BLaER1 treated with 17β-estradiol and CSF1 and Interleukin-3, amounts not matched to agents 10 nM and 100 nM (cell line): Measurements from ENCODE around the gene HIC1.
A peak's percentile ranks its signal among the peaks of the same experiment; 100 is the strongest.

ENCODE experiments used
- H3K27ac ChIP-seq, 11 experiments: shearing (Covaris generic); formaldehyde crosslinking; 2 replicates each; pipeline ENCODE4 v1.8.1; 2022
- H3K27me3 ChIP-seq, 11 experiments: shearing (Covaris generic); formaldehyde crosslinking; 2 replicates each; pipeline ENCODE4 v1.8.1; 2022
- H3K36me3 ChIP-seq, 11 experiments: shearing (Covaris generic); formaldehyde crosslinking; 2 replicates each; pipeline ENCODE4 v1.8.1; 2022
- H3K4me1 ChIP-seq, 10 experiments: shearing (Covaris generic); formaldehyde crosslinking; 2 replicates each; pipeline ENCODE4 v1.8.1; 2022
- H3K4me2 ChIP-seq, 11 experiments: shearing (Covaris generic); formaldehyde crosslinking; 2 replicates each; pipeline ENCODE4 v1.8.1; 2022
- H3K4me3 ChIP-seq, 10 experiments: shearing (Covaris generic); formaldehyde crosslinking; 2 replicates each; pipeline ENCODE4 v1.8.1; 2022
- H3K9ac ChIP-seq, 11 experiments: shearing (Covaris generic); formaldehyde crosslinking; 2 replicates each; pipeline ENCODE4 v1.8.1; 2022
- H3K9me3 ChIP-seq, 11 experiments: shearing (Covaris generic); formaldehyde crosslinking; replicated peaks in 1 of 11; 2 replicates each; pipeline ENCODE4 v1.8.1; 2022
- H4K20me1 ChIP-seq, 11 experiments: shearing (Covaris generic); formaldehyde crosslinking; 2 replicates each; pipeline ENCODE4 v1.8.1; 2022
- Cebpa-rat ChIP-seq, 11 experiments: shearing (Covaris generic); IDR thresholded peaks; 2 replicates each; pipeline ENCODE4 v1.8.1; 2022

HIC1 gene

DNA sequence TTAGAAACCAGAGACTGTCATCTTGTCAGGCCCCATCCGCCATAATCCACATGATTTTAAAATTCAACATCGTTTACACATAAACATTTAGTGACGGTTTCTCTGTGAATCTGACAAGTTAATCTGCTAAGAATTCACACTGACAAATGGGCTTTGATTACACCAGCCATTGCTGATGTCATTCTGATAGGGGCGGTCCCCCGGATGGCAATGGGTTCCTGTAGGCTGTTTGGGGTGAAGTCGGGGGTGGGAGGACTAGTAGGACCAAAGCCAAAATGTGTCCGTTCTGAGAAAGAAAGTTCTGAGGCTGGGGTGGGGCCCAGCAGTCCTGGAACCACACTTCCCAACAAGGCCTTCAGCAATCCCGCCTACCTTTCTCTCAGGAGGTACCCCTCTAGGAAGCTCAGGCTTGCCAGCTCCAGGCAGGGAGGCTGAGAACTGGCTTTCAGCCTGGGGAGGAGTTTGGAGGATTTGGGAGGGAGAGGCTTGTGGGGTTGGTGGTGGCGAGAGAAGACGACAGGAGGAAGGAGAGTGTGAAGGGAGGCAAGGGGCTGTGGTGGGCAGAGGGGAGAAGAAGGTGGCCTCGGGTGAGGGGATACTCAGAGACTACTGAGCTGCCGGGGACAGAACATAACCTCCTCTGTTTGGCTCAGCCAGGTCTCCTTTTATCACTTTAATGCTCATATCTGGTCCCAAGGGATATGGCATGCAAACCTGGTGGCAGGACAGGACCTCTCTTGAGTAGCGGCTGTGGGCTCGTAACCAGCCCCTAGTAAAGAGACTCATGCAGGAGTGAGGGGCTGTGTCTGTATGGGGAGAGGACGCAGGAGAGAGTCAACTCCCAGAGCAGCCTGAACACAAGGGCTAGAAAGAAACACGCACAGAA lies 8.6 kb downstream of the HIC1 start:
- peaks cover 0 to 33% (median 22%) of the 10 kb centered on the region in 11 experiments; a peak in 19 of 22 replicates for H3K27me3 ChIP-seq
- H3K9ac ChIP-seq, result peak overlapping the region in 9 of 11 experiments; percentile 1 to 76 (median 60); a peak in 12 of 22 replicates
- peak overlapping the region; percentile 74 to 100 (median 94) for H3K4me2 ChIP-seq
- H3K9me3 ChIP-seq, result no peaks in the 10 kb centered on the region
- H3K4me3 ChIP-seq, result peak overlapping the region in 3 of 10 experiments; percentile 1 to 42 (median 19); a peak in 3 of 20 replicates
- peak overlapping the region in 8 of 11 experiments; percentile 59 to 83 (median 74); a peak in 15 of 22 replicates for H3K27ac ChIP-seq
- H4K20me1 ChIP-seq, result peaks cover 0 to 59% (median 11%) of the 10 kb centered on the region in 11 experiments; a peak in 13 of 22 replicates
- peaks cover 12 to 55% (median 36%) of the 10 kb centered on the region in 11 experiments; a peak in 19 of 22 replicates for H3K36me3 ChIP-seq
- H3K4me1 ChIP-seq, result peaks cover 79 to 100% (median 98%) of the 10 kb centered on the region in 10 experiments
- TF ChIP-seq Cebpa-rat (IDR thresholded peaks at IDR 0.05), result no peak

DNA sequence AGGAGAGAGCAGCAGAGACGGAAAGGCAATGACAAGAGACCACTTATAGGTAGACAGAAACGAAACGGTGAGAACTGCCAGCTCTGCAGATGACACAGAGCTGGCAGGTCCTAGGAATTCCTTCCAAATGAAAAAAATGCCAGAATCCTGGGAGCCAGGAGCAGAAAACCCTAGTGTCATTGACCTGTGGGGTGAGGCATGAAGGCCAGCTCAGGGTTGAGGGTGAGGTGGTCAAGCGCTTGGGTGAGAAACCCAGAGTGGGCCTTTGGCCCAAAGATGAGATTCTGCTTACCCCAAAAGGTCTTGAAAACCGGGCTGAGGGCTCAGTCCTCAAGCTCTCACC lies 9.2 kb downstream of the HIC1 start:
- Histone ChIP-seq H3K9me3 (no peaks in the 10 kb centered on the region), H3K27me3 (peaks cover 0 to 27% (median 16%) of the 10 kb centered on the region in 11 experiments; a peak in 15 of 22 replicates), H3K4me2 (peak overlapping the region; percentile 74 to 100 (median 94)), H3K27ac (peak overlapping the region in 9 of 11 experiments; percentile 27 to 83 (median 71); a peak in 17 of 22 replicates), H3K9ac (peak overlapping the region in 9 of 11 experiments; percentile 1 to 76 (median 60); a peak in 13 of 22 replicates), H3K4me1 (peaks cover 84 to 100% (median 99%) of the 10 kb centered on the region in 10 experiments), H3K4me3 (peak overlapping the region in 4 of 10 experiments; percentile 1 to 42 (median 12); a peak in 4 of 20 replicates), H3K36me3 (peaks cover 12 to 58% (median 36%) of the 10 kb centered on the region in 11 experiments; a peak in 19 of 22 replicates), H4K20me1 (peaks cover 0 to 63% (median 11%) of the 10 kb centered on the region in 11 experiments; a peak in 8 of 22 replicates)
- TF ChIP-seq Cebpa-rat (IDR thresholded peaks at IDR 0.05), result no peak

DNA sequence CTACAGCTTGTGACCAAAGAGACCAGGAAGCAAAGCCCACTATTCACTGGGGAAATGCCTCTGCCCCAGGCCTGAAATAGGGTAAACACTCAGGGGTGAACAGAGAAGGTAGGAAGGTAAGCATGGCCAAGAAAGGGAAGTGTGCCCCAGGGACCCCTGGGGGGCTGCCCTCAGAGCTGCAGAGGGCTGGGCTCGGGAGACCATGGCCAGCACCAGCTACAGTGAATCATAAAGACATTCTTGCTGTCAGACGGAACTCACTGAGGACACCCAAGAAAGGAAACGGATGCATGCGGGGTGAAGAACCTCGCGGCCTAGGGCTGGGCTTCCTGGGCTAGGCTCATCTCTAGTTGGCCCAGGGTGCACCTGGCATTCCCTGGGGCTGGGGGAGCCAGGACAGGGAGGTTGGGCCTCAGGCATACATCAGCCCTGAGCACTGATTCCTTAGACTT lies 9.6 kb downstream of the HIC1 start:
- Histone ChIP-seq H3K36me3 (peaks cover 12 to 58% (median 36%) of the 10 kb centered on the region in 11 experiments; a peak in 19 of 22 replicates), H3K27me3 (peaks cover 0 to 24% (median 14%) of the 10 kb centered on the region in 11 experiments; a peak in 15 of 22 replicates), H3K27ac (peak overlapping the region in 10 of 11 experiments; percentile 2 to 83 (median 70); a peak in 17 of 22 replicates), H3K4me3 (peak overlapping the region in 4 of 10 experiments; percentile 1 to 42 (median 12); a peak in 4 of 20 replicates), H4K20me1 (peaks cover 0 to 63% (median 11%) of the 10 kb centered on the region in 11 experiments; a peak in 8 of 22 replicates), H3K9ac (peak overlapping the region in 8 of 11 experiments; percentile 28 to 76 (median 62); a peak in 15 of 22 replicates), H3K4me2 (peak overlapping the region; percentile 74 to 100 (median 94)), H3K4me1 (peaks cover 81 to 100% (median 100%) of the 10 kb centered on the region in 10 experiments), H3K9me3 (no peaks in the 10 kb centered on the region)
- TF ChIP-seq Cebpa-rat (IDR thresholded peaks at IDR 0.05), result no peak

DNA sequence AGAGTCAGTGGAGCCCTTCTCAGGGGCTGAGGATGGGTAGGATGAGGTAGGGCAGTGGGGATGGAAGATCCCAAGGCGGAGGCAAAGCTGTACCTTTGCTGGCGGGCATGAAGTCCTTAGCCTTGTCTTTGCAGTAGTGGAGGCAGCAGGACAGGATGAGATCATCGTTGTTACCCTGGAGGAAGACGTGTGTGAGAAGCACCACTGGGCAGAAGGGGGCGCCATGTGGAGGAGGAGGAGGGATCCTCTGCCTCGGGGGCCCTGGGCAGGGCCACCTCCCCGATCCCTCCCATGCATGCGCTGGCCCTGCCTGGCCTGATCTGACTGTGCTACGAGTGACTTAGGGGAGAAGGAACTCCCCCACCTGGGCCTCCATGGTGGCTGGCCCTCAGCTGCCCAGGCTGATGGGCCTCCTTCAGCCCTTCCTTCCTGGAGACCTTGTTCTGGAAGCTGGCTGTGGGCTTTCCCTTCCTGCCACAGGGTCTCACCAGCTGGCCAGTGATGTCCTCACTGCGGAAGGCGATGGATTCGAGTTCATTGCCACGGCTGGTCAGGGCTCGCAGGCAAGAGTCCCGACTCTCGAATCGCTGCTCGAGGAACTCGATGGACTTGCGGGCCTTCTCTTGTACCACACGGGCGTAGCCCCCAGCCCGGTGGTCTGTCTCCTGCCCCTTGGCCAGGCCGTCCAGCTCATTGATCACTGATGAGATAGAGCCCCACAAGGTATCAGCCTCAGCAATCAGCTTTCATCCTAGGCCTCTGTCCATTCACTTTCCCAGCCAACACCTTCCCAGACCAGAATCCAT lies 10.3 kb downstream of the HIC1 start:
- Histone ChIP-seq H4K20me1 (peaks cover 0 to 59% (median 11%) of the 10 kb centered on the region in 11 experiments; a peak in 8 of 22 replicates), H3K4me1 (peaks cover 75 to 100% (median 100%) of the 10 kb centered on the region in 10 experiments), H3K9me3 (no peaks in the 10 kb centered on the region), H3K27me3 (peaks cover 0 to 17% (median 10%) of the 10 kb centered on the region in 11 experiments; a peak in 15 of 22 replicates), H3K36me3 (peaks cover 12 to 58% (median 36%) of the 10 kb centered on the region in 11 experiments; a peak in 19 of 22 replicates), H3K27ac (peak overlapping the region in 10 of 11 experiments; percentile 2 to 83 (median 70); a peak in 17 of 22 replicates), H3K4me3 (peak overlapping the region in 4 of 10 experiments; percentile 1 to 42 (median 12); a peak in 4 of 20 replicates), H3K9ac (peak overlapping the region in 8 of 11 experiments; percentile 28 to 76 (median 62); a peak in 15 of 22 replicates), H3K4me2 (peak overlapping the region; percentile 74 to 100 (median 94))
- TF ChIP-seq Cebpa-rat (IDR thresholded peaks at IDR 0.05), result no peak

DNA sequence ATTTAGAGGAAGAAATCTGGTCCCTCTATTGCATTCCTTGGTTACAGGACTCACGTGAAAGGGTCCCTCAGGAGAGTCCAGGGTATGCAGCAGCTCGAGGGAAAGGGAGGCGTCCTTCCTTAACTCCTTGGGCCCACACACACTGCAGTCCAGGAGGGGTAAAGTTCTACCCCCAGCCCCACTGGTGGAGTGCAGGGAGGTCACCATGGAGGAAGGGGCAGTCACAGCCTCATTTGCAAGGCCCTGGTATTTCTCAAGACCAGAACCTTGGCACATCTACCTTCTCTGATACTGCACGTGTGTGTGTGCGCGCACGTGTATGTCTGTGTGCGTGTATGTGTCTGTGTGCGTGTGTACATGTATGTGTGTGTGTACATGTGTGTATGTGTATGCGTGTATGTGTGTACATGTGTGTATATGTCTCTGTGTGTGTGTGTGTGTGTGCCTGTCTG lies 11.1 kb downstream of the HIC1 start:
- peak overlapping the region in 8 of 11 experiments; percentile 59 to 83 (median 74); a peak in 15 of 22 replicates for H3K27ac ChIP-seq
- H3K27me3 ChIP-seq, result peaks cover 0 to 10% (median 2%) of the 10 kb centered on the region in 11 experiments; a peak in 9 of 22 replicates
- peaks cover 12 to 55% (median 35%) of the 10 kb centered on the region in 11 experiments; a peak in 19 of 22 replicates for H3K36me3 ChIP-seq
- H3K9ac ChIP-seq, result peak overlapping the region in 5 of 11 experiments; percentile 60 to 76 (median 65); a peak in 10 of 22 replicates
- peaks cover 0 to 51% (median 11%) of the 10 kb centered on the region in 11 experiments; a peak in 7 of 22 replicates for H4K20me1 ChIP-seq
- no peaks in the 10 kb centered on the region for H3K9me3 ChIP-seq
- peak overlapping the region in 1 of 10 experiments; percentile 42; a peak in 1 of 20 replicates for H3K4me3 ChIP-seq
- H3K4me2 ChIP-seq, result peak overlapping the region; percentile 21 to 100 (median 94); a peak in 20 of 22 replicates
- peaks cover 75 to 100% (median 100%) of the 10 kb centered on the region in 10 experiments for H3K4me1 ChIP-seq
- no peak for TF ChIP-seq Cebpa-rat (IDR thresholded peaks at IDR 0.05)

DNA sequence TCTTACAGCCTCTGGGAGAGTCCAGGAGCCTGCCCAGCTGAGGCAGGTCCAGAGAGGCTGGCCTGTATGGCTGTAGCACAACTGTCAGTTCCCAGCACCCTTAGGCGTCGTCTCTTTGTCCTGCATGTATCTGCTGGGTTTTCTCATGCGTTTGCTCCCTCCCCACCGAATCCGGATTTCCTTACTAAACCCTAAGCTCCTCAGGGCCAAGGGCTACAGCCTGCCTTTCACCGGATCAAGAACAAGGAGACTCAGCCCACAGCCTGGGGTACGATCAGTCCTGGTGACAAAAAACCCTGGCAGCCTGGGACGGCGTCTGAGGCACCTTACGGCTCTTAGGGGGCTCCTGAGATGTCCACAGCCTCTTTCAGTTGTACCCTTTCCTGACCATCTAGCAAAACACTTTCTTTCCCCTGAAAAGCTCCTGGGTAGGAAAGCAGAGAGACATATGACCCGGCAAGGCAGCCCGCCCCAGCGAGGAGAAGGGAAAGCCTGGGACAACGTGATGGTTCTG lies 12.2 kb downstream of the HIC1 start:
- Histone ChIP-seq H3K36me3 (peaks cover 12 to 50% (median 25%) of the 10 kb centered on the region in 11 experiments; a peak in 16 of 22 replicates), H3K27ac (peak overlapping the region in 8 of 11 experiments; percentile 46 to 83 (median 68); a peak in 16 of 22 replicates), H3K4me1 (peaks cover 86 to 100% (median 100%) of the 10 kb centered on the region in 10 experiments), H3K4me2 (peak overlapping the region; percentile 55 to 100 (median 94)), H3K27me3 (no peaks in the 10 kb centered on the region), H3K9ac (peak overlapping the region in 9 of 11 experiments; percentile 25 to 76 (median 50); a peak in 17 of 22 replicates), H3K4me3 (peak overlapping the region in 3 of 10 experiments; percentile 10 to 40 (median 17); a peak in 3 of 20 replicates), H4K20me1 (peaks cover 0 to 42% (median 11%) of the 10 kb centered on the region in 11 experiments; a peak in 7 of 22 replicates), H3K9me3 (no peaks in the 10 kb centered on the region)
- TF ChIP-seq Cebpa-rat (IDR thresholded peaks at IDR 0.05), result no peak

DNA sequence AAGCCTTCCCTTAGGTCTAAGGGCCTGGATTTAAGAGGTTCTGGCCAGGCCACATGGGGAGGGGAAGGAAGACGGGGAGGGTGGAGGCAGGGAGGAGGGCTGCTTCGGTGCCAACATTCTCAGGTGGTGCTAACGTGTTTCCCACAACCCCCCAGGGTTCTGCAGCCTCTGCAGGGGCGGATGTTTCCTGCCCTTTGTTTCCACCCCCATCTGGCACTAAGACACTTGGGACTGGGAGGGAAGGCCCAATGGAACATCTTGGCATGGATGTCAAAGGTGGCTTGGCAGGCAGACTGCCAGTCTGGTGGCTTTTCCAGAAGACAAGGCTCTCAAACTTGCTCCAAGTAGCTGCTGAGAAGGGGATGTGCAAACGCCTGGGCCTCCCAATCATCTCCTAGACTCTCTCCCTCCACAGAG lies 12.7 kb downstream of the HIC1 start:
- H3K4me3 ChIP-seq, result peak overlapping the region in 3 of 10 experiments; percentile 10 to 40 (median 15); a peak in 3 of 20 replicates
- peak overlapping the region in 9 of 11 experiments; percentile 25 to 76 (median 50); a peak in 16 of 22 replicates for H3K9ac ChIP-seq
- peak overlapping the region in 8 of 11 experiments; percentile 46 to 83 (median 68); a peak in 15 of 22 replicates for H3K27ac ChIP-seq
- H3K4me2 ChIP-seq, result peak overlapping the region; percentile 55 to 100 (median 94)
- peaks cover 89 to 100% (median 100%) of the 10 kb centered on the region in 10 experiments for H3K4me1 ChIP-seq
- peaks cover 9 to 48% (median 23%) of the 10 kb centered on the region in 11 experiments; a peak in 16 of 22 replicates for H3K36me3 ChIP-seq
- no peaks in the 10 kb centered on the region for H3K27me3 ChIP-seq
- no peak for TF ChIP-seq Cebpa-rat (IDR thresholded peaks at IDR 0.05)
- H3K9me3 ChIP-seq, result no peaks in the 10 kb centered on the region
- peaks cover 0 to 42% (median 10%) of the 10 kb centered on the region in 11 experiments; a peak in 7 of 22 replicates for H4K20me1 ChIP-seq
